ENCODE measurements around the gene OR2H2.

Gene OR2H2

DNA sequence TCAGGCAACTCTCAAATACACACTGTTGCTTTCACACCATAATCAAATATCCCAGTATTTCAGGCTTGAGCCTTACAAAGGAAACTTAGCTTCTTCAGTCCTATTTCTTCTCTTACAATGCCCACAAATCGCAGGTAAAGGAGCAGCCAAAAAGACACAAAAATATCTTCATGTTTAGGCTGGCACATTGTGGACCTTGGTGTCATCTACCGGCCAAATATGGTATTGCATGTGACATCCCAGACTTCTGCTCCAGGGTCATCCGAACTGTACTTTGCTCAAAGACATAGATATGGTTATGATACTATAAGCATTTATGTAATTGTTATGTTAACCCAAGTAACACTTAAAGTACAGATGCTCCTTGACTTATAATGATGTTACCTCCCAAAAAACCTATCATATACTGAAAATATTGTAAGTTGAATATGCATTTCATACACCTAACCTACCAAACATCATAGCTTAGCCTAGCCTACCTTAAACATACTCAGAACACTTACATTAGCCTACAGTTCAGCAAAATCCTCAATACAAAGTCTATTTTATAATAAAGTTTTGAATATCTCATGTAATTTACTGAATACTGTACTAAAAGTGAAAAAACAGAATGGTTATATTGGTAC, 4.6 kb downstream of the OR2H2 start:
- peak; percentile 39 for DNase-seq (ENCODE audit: low read depth, low spot score)
- no peak overlapping the region for H3K4me3 ChIP-seq (ENCODE audit: low read length)

DNA sequence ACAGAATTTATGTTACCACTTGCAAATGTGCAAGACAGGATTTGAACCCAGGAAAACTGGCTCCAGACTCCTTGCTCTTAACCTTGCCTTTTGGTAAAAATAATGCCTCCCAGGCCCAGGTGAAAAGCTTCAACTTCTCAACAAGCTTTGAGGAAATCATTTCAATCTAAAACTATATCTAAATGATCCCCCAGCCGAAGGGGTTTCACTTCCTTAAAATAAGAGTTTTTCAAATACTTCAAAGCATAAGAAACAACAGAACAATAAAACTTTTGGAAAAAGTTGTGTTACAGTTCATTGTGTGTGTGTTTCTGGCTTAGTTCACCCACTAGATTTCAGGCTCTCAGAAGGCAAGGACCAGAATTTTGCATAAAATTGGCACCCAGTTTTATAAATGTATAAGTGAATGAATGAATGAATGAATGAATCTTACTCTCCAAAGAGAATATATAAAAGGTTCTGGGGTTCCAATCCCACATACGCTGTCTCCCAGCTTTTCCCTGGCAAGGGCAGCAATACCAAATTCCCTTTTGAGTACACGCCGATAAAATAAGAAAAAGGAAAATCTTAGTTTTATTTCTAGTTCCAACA, 5.4 kb downstream of the OR2H2 start:
- no peak overlapping the region for H3K4me3 ChIP-seq (ENCODE audit: low read length)
- DNase-seq (ENCODE audit: low read depth, low spot score): no peak

DNA sequence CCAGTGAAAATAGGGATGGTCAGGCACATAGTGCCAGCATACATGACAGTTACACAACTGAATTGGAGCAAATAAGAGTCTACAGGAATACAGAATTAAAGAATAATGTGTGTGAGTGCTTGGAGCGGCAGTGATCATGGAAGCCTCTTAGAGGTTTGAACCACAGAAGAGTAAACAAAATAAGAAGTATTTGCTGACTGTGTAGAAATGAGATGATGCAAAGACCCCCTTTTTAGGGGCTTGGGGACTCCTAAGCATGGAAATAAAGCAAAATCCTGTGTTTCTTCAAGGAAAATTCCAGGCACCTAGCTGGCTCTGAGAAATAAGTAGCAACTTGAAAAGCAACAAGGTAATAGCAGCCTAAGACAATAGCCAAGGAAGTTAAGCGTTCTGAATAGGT, 6.8 kb downstream of the OR2H2 start:
- no peak for DNase-seq (ENCODE audit: low read depth, low spot score)
- H3K4me3 ChIP-seq (ENCODE audit: low read length): no peak overlapping the region

DNA sequence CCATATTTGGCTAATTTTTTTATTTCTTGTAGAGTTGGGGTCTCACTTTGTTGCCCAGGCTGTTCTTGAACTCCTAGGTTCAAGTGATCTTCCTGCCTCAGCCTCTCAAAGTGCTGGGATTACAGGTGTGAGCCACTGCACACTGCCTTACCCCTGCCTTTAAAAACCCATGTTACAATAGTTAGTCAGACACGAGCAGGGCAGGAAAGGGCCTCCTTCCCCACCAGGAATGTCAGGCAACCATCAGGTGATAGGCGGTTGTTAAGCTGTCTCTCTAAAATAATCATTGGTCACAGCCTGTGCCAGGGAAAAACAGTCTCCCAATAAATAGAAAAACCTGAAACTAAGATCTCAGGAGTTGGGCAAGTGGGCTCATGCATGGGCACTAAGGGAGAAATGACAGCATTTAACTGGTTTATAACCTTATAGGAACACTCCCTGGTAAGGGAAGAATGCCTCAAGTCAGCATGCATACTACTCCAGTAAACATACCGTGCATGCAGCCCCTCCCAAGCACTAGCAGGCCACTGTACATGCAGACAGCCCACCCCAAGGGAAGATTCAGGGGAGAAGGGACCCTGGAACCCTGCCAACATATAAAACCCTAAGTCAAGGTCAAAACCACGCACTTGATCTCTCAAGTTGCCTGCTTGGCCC, 8.4 kb downstream of the OR2H2 start:
- H3K4me3 ChIP-seq (ENCODE audit: low read length): no peak overlapping the region
- no peak for DNase-seq (ENCODE audit: low read depth, low spot score)

DNA sequence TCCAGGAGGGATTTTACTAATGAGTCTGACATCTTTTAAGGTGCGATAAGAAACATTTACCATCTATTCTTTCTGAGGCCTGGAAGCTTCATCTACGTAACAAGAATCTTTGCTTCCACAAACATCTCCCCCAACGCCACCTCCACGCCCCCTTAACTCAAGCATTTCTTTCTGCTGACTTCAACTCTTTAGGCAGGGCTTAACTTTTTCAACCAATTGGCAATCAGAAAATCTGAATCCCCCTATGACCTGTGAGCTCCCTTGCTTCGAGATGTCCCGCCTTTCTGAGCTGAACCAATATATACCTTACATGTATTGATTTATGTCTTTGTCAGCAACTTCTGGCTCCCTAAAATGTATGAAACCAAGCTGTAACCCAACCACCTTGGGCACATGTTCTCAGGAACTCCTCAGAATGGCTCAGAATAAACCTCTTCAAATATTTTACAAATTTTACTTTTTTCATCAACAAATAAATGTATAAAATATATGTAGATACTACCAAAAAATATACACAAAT, 11.5 kb downstream of the OR2H2 start:
- DNase-seq (ENCODE audit: low read depth, low spot score): no peak
- no peak overlapping the region for H3K4me3 ChIP-seq (ENCODE audit: low read length)

DNA sequence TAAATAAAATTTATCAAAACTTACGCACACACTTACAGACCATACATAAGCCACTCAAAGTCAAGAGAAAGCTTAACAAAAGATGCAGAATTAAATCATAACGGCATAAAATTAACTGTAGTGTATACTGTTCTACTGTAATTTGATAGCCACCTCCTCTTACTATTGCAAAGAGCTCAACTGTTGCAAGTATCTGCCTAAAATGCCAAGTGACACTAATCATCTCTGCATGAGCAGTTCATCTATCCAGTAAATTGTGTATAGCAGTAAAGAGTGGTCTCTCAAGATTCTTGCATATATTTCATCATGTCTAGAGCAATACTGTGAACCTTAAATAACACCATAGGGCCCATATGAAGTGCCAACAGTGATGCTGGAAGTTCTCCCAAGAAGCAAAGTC, 12.3 kb downstream of the OR2H2 start:
- H3K4me3 ChIP-seq (ENCODE audit: low read length): no peak overlapping the region
- DNase-seq (ENCODE audit: low read depth, low spot score): no peak

DNA sequence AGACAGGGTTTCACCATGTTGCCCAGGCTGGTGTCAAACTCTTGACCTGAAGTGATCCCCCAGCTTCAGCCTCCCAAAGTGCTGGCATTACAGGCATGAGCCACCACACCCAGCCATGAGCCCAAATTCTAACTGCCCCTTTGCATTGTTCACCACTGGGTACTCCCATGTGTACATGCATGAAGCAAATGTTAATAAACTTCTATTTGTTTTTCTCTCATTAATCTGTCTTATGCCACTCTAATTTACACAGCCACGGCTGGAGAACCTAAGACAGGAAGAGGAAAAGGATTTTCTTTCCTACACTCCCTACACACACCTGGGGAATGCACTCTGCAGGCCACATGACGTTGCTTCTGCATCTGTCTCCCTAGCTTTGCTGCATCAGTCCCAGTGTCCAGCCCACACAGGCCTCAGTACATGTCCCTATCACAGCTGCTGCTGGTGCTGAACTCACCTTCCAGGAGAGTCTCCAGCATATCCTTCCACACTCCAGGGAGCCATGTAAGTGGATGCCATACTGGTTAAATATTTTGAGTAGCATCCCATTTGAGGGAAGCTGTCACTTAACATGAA, 13.3 kb downstream of the OR2H2 start:
- no peak overlapping the region for H3K4me3 ChIP-seq (ENCODE audit: low read length)
- DNase-seq (ENCODE audit: low read depth, low spot score): no peak

DNA sequence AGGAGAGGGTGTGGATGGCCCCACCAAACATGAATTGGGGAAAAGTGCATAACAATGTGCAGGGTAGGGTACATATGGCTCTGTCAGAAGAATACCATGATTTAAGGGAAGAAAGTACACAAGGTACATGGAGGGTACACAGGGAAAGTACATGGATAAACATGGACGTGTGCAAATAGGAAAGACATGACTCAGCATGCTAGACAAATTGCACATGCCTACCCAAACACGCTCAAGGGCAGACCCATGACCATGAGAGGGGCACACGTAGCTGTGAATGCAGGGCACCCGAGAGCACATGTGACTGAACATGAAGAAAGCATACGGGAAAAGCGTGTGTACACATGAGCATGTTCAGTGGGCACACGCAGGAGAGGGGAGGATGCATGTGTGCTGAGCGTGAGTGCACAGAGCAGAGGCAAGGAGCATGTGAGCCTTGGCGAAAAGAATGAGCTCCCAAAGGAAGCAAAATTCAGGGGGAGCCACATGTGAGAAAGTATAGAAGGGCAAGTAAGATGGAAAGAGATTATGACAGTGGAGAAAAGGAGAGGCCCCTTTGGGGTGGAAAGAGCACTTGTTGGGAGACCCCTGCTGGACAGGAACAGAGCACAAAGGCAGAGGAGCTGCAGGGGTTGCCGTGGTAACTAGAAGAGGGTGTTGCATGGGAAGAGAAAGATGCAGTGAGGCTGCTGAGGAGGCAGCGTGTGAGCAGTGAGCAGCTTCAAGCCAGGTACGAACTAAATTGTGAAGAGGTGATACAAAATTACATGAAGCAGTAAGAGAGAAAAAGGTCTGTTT, 17.8 kb downstream of the OR2H2 start:
- peak; percentile 30 for DNase-seq (ENCODE audit: low read depth, low spot score)
- H3K4me3 ChIP-seq (ENCODE audit: low read length): no peak overlapping the region

DNA sequence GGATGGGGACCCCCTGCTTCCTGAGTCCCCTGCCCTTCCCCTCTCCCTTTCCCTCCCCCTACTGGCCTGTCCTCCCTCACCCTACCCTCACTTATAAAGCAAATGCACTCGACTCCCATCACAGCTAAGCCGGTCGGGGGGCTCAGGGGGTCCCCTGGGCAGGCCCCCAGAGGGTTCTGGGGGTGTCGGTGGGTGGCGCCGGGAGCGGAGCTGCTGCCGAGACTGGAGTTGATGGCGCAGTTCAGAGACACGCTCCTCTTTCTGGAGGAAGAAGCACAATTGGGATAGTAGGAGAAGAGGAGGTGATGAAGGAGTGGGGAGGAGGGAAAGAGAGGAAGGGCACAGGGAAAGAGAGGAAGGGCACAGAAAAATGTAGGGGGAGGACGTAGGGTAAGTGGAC, 18.5 kb downstream of the OR2H2 start:
- DNase-seq (ENCODE audit: low read depth, low spot score): no peak
- H3K4me3 ChIP-seq (ENCODE audit: low read length): no peak overlapping the region

DNA sequence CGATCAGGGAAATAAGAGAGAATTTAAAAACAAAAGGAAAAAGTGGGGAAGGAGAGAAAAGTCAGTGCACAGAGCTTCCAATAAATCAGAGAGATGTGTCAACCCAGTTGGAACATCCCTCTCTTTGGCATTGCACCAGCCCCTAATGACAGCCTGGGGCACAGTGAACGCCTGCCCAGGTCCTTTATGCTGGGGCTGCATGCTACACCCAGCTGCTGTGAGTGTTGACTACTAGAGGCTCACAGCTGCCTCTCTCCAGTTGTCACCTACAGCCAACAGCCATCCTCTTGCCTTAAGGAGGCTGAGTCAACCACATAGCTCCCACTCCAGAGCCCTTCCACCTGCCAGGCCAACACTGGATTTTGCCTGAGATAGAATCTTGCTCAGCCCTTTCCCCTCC, 19.0 kb downstream of the OR2H2 start:
- no peak overlapping the region for H3K4me3 ChIP-seq (ENCODE audit: low read length)
- no peak for DNase-seq (ENCODE audit: low read depth, low spot score)

DNA sequence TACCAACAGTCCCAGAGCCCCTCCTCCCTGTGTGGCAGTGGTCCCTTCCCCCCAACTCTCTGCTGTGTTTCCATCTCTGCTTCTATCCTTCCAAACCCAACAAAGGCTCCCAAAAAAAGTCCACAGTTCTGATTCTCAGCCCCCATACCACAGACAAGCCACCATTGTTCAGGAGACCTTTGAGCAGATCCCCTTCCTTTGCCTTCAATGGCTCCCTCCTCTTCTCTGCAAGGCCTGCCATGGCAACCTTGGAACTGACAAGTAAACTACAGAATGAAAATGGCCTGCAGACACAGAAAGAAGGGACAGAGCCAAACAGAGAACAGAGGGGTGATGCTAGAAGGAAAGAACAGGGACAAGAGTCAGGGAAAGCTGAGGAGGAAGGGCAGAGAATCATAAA, 23.2 kb downstream of the OR2H2 start:
- H3K4me3 ChIP-seq (ENCODE audit: low read length): no peak overlapping the region
- no peak for DNase-seq (ENCODE audit: low read depth, low spot score)

DNA sequence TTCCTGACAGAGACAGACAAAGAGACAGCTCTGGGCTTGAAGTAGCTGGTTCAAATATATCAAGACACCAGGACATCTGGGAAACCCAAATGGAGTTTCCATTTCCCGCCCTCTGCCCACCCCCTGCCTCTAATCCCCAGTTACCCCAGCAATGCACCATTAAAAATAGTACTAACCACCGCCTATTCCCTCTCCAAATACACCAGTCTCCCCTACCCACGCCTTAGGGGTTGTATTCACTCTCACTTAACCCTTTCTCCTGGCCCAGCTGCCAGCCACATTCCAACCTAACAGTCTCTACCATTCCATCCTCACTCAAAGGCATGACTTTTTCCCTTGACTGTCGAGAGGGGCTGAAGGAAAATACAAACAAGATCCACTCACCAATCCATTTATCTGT, 25.6 kb downstream of the OR2H2 start:
- no peak overlapping the region for H3K4me3 ChIP-seq (ENCODE audit: low read length)
- DNase-seq (ENCODE audit: low read depth, low spot score): no peak

DNA sequence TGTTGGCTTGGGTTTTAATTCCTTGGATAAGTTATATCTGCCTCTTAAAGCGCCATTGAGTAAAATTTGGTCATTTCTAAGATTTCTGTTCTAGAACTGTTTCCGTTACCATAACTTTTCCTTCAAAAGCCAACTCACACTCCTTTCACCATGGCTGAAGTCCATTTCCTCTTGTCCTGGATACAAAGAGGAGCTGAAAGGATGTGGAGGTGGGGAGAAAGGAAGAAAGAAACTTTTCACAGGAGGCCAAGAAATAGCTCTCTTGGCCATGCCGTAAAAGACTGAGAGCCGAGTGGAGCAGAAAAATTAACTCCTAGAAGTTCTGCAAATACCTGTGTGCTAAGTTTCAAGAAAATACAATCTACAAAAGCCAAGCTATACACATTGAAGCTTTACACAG, 26.5 kb downstream of the OR2H2 start:
- DNase-seq (ENCODE audit: low read depth, low spot score): no peak
- H3K4me3 ChIP-seq (ENCODE audit: low read length): no peak overlapping the region

DNA sequence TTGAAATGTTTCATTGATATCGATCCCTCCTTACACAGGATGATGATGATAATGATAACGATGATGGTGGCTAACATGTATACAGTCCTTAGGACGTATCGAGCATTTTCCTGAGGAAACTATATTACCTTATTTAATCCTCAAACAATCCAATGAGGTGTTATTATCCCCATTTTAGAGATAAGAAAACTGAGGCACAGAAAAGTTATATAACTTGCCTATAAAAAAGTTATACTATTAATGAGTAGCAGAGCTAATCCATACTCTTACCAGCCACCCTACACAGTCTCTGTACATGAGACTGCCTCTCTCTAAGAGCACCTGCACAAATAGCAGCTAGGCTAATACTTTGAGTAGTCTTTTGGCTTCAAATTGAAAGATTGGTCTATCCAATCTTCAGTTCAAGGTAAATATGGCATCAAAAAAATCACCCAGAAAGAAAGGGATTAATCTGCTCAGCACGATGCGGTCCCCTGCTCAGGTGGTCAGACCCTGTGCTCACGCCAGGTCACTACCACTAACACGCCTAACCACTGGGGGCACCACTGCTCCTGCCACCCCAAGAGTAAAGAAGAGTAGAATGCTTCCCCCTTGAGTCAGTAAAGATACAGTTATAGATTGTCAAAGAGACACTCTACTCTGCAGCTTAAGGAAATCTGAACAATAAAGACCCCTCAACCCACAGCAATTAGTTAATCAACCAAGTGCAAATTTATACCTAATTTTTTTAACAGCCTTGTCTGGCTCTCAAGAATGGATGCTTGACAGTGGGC, 33.0 kb downstream of the OR2H2 start:
- H3K4me3 ChIP-seq (ENCODE audit: low read length): no peak overlapping the region
- no peak for DNase-seq (ENCODE audit: low read depth, low spot score)

DNA sequence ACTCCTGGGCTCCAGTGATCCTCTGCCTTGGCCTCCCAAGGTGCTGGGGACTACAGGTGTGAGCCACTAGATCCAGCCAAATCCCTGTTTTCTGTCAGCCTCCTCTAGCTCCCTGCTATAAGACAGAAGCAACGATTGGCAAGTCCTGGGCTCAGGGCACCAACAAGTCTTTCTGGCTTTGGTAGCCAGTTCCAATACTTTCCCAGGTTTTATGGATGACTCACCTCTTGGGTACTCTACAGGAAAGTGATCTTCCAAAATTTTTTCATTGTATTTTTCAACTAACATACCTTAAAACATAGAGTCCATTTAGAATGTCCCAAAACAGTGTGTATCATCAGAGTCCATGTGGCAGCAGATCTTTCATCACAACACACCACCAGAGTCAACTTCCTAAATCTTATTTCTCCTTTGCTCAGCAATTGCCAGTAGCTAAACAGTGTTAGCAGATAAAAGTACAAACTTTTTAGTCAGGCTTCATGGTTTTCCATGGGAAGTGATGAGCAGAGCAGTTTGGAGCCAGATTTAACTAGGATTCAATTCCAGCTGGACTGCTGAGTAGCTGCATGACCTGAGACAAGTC, 34.7 kb downstream of the OR2H2 start:
- no peak for DNase-seq (ENCODE audit: low read depth, low spot score)
- no peak overlapping the region for H3K4me3 ChIP-seq (ENCODE audit: low read length)

DNA sequence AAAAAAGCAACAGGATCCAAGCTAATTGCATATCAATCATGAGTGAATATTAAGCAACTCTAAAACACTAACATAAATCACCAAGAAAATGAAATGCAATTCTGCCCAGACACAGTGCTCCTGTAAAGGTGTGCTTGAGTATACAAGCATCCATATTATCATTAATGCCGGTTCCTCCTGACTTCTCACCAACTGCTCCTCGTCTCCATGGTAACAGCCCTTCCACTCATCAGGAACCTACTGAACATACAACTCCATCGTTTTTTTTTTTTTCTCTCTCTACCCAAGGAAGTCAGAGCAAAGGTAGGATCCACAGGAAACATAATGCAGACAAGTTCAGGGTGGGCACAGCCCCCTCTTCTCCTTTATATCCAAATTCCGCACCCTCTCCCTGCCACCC, 35.7 kb downstream of the OR2H2 start:
- H3K4me3 ChIP-seq (ENCODE audit: low read length): no peak overlapping the region
- DNase-seq (ENCODE audit: low read depth, low spot score): no peak

DNA sequence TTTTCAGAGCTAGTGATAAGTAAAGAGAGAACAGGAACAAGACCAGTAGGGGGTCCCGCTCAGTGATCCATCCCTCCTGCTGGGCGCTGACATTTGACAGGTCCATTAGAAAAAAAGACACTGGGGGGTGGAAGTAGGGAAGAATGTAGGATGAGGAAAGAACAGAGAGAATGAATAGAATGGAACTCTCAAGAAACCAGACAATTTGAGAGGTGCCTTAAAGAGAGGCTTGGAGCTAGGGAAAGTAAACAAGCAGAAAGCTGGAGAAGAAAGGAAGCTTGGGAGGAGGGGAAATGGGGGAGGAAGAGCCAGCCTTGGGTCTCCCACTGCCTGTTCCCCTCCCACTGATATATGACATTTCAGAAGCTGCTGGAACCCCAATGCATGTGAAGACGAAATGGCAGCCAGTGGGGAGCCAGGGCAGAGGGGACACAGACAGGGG, 39.6 kb downstream of the OR2H2 start:
- H3K4me3 ChIP-seq (ENCODE audit: low read length): no peak overlapping the region
- no peak for DNase-seq (ENCODE audit: low read depth, low spot score)

DNA sequence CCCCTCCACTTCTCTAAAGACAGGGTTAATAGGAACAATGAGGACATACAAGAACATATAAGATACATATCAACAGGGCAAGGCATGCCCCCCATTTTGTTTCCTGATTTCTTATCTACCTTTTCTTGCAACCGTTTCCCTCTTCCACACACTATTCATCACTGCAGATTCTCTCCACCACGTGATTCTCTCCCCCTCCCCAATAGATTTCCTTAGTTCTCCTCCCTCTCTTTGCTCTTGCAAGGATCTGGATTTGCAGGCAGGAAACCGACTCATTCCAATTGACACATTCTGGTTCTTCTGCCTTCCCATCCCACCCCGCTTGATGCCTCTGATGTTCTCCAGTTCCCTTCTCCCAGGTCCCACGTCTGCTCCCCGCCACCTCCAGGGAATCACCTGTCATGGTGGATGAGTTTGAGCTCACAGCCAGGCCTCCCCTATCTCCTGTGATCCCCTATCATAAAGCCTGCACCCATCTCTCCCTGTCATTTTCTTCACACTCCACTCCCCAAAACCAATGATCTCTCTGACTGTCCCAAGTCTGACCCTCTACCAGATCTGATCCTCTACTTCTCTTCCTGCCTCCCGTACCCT, 40.5 kb downstream of the OR2H2 start:
- H3K4me3 ChIP-seq (ENCODE audit: low read length): no peak overlapping the region

More for the DNA sequence above, 40.5 kb downstream of the OR2H2 start:
- DNase-seq (ENCODE audit: low read depth, low spot score): no peak
